Measurements from ENCODE around the gene IDH3B. TPM values are rescaled to one million over a fixed set of nuclear protein-coding genes. Genes with fewer than 3 reads are reported as not detected.

The IDH3B gene
- total RNA-seq, 1 donor, result 103 TPM

DNA sequence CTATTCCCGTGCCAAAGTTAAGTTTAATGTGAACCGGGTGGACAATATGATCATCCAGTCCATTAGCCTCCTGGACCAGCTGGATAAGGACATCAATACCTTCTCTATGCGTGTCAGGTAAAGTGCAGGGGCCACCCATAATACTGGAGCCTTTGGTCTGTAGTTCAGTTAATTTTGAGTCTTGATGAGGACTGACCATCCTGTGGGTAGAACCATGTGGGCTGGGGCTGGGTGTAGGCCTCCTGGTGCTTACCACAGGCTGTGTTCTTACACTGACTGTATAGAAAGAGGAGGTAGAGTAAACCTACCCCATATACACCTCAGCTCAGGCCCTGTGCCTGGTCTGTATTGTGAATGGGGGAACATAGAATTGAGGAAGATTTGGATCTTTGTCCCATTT lies 9.2 kb downstream of the IDH3B start:
- Histone ChIP-seq H3K9me3 (ENCODE audit: low read depth, low read length) (no peaks in the 10 kb centered on the region), H3K4me3 (ENCODE audit: low read length) (no peak overlapping the region), H3K4me1 (ENCODE audit: insufficient read depth, low read length) (peaks cover 32% of the 10 kb centered on the region), H3K27me3 (ENCODE audit: insufficient read depth, low read length) (no peaks in the 10 kb centered on the region)

DNA sequence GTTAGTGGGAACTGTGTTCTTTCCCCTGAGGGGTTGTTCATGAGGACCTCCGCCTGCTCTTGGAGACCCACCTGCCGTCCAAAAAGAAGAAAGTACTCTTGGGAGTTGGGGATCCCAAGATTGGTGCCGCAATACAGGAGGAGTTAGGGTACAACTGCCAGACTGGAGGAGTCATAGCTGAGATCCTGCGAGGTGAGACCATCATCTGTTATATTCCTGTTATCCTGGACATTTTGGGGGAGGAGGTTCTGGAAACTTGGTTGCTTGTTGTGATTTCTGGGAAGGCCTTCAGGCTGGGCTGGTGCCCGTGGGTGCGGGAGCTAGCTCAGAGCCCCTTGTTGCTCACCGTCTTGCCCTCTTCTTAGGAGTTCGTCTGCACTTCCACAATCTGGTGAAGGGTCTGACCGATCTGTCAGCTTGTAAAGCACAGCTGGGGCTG lies 9.6 kb downstream of the IDH3B start:
- Histone ChIP-seq H3K27me3 (ENCODE audit: insufficient read depth, low read length) (no peaks in the 10 kb centered on the region), H3K9me3 (ENCODE audit: low read depth, low read length) (no peaks in the 10 kb centered on the region), H3K4me1 (ENCODE audit: insufficient read depth, low read length) (peaks cover 32% of the 10 kb centered on the region), H3K4me3 (ENCODE audit: low read length) (no peak overlapping the region)

DNA sequence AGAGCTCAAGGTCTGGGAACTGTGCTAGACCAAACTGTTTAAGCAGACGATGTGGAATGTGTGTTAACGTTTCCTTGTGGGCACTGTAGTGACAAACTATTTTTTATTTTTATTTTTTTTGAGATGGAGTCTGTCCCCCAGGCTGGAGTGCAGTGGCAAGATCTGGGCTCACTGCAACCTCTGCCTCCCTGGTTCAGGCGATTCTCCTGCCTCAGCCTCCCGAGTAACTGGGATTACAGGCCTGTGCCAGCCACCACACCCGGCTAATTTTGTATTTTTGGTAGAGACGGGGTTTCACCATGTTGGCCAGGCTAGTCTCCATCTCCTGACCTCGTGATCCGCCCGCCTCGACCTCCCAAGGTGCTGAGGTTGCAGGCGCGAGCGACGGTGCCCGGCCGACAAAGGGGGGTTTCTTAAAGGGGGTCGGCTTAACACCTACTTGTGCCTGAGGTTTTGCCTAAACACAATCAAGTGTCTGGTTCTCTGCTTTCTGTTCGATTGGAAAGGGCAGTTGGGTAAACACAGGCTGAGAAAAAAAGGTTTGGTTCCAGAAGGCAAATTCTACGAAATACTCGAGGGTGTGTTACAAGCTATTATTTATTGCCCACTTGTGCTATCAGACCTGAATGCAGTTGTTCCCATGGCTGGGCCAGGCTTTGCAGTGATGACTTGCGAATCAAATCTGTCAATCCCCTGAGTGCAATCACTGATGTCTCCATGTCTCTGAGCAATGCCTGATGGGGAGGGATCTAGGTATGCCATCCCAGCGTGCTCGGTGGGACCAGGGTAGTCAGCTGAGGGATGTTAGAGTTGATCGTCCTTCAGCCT lies 10.2 kb downstream of the IDH3B start:
- Histone ChIP-seq H3K27me3 (ENCODE audit: insufficient read depth, low read length) (no peaks in the 10 kb centered on the region), H3K4me3 (ENCODE audit: low read length) (peak overlapping the region; percentile 77), H3K9me3 (ENCODE audit: low read depth, low read length) (no peaks in the 10 kb centered on the region), H3K4me1 (ENCODE audit: insufficient read depth, low read length) (peaks cover 32% of the 10 kb centered on the region)

DNA sequence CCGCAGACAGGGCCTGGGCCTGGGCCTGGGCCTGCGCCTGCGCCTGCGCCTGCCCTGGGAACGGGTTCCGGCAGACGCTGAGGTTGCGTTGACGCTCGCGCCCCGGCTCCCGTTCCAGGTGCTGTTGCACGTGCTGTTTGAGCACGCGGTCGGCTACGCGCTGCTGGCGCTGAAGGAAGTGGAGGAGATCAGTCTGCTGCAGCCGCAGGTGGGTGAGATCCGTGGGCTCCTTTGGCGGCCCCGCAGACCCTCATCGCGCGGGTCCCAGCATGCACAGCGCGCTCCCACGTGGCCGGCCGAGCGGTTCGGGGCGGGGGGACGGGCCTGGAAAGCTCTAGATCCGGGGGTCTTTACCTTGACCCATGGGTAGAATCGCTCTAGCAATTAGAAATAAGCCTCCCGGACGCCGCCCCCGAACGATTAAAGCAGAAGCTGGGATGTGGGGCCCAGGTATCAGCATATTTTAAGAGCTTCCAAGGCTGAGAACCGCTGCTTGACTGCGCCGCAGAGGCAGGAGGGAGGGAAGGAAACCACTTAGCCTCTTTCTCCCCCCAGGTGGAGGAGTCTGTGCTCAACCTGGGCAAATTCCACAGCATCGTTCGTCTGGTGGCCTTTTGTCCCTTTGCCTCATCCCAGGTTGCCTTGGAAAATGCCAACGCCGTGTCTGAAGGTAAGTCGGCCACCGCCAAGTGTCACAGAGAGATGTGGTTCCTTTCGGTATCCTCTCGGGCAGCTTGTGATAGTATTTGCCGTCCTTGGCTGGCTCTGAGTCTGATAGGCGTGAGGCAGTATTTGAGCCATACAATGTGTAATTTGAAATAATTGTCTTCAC lies 11.1 kb downstream of the IDH3B start:
- Histone ChIP-seq H3K27me3 (ENCODE audit: insufficient read depth, low read length) (no peaks in the 10 kb centered on the region), H3K4me1 (ENCODE audit: insufficient read depth, low read length) (peaks cover 32% of the 10 kb centered on the region), H3K4me3 (ENCODE audit: low read length) (peak overlapping the region; percentile 77), H3K9me3 (ENCODE audit: low read depth, low read length) (no peaks in the 10 kb centered on the region)

DNA sequence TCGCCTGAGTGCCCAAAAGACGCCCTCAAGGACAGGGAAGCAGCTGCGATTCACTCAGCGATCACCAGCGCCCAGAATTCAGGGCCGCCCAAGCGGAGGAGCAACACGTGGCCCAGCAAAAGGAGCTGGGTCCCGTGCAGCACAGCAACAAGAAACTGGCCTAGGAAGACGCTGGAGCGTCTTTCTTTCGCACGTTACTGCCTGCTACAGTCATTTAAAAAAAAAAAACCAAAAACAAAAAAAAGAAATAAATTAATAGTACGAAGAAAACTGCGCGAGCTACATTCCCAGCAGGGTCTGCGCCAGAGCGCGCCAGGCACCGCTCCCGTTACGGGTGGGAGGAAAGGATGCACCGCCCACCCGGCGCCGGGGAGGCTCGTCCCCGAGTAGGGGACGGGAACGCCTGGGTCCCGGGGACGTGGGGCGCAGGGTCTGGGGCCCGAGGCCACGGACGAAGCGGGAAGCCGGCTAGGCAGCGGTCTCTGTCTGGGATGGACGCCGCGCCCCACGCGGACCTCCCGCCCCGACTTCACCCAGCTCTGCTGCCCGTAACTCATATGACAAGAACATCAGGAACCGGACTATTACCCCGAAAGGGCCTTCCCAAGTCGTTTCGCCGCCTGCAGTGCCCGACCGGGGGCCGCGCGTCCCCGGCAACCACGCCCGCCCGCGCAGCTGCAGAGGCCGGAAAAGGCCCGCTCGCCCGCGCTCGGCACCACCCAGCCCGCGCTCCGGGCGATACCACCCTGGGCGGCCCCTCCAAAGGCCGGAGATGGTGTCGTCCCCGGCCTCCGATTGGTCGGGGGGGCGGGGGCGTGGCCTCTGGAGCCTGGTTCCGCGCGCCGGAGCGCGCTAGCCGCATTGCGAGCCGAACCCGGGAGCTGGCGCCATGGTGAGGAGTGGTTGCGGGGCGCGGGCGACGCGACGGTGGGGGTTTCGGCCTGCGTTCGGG lies 12.0 kb downstream of the IDH3B start, which contains the start of gene NOP56:
Gene NOP56 (plus strand): TSS at position 861 of the 952 bp plus-strand sequence. CDS start 29 bp downstream, at position 890.
- Histone ChIP-seq H3K4me3 (ENCODE audit: low read length) (peak within 1 kb of the TSS; percentile 77), H3K9me3 (ENCODE audit: low read depth, low read length) (no peaks in the 10 kb centered on the region), H3K27me3 (ENCODE audit: insufficient read depth, low read length) (no peaks in the 10 kb centered on the region), H3K4me1 (ENCODE audit: insufficient read depth, low read length) (peaks cover 32% of the 10 kb centered on the region)

DNA sequence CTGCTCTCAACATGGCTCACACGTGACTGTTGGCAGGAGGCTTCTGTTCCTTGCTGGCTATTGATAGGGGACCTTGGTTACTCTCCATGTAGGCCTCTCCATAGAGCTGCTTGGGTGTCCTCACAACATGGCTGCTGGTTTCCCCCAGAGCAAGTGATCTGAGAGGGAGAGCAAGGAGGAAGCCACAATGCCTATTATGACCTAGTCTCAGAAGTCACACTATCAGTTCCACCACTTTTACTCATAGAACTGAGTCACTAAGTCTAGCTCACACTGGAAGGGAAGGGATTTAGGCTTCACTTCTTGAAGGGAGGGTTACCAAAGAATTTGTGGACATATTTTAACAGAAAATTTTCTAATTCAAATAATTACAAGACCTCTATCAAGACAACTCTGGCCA lies 20.3 kb downstream of the IDH3B start:
- no peak overlapping the region for H3K4me3 ChIP-seq (ENCODE audit: low read length)
- H3K9me3 ChIP-seq (ENCODE audit: low read depth, low read length), result no peaks in the 10 kb centered on the region
- no peaks in the 10 kb centered on the region for H3K4me1 ChIP-seq (ENCODE audit: insufficient read depth, low read length)
- H3K27me3 ChIP-seq (ENCODE audit: insufficient read depth, low read length), result no peaks in the 10 kb centered on the region

DNA sequence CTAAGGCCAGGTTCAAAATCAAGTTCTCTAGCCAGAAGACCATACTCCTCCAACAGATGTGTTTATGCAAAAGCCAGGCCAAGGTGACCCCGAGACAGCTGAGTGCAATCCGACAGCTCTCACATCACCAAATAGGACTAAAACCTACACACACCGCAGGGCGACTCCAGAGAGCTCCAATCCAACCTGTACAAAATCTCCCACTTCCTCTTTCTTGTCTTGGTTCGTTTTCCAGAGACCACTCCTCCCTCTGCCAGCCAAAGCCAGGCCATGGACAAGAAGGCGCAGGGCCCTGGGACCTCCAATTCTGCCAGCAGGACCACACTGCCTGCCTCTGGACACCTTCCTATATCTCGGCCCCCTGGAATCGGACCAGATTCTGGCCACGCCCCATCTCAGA lies 23.1 kb downstream of the IDH3B start:
- no peaks in the 10 kb centered on the region for H3K4me1 ChIP-seq (ENCODE audit: insufficient read depth, low read length)
- H3K9me3 ChIP-seq (ENCODE audit: low read depth, low read length), result no peaks in the 10 kb centered on the region
- no peak overlapping the region for H3K4me3 ChIP-seq (ENCODE audit: low read length)
- peaks cover 1% of the 10 kb centered on the region for H3K27me3 ChIP-seq (ENCODE audit: insufficient read depth, low read length)

DNA sequence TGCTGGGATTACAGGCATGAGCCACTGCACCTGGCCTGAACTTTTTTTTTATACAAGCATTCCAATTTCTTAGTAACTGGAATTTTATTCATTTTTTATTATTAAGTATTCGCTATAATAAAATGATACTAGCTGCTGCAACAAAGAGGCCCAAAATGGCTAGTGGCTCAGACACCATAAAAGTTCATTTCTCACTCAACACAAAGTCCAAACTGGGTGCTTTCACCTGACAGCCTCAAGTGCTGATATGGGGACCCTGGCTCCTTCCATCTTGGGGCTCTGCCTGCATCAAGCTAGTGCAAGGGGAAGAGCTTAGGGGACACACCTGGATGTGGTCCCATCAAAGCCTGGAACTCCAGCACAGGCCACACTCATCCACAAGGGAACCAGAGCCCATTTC lies 23.8 kb downstream of the IDH3B start:
- Histone ChIP-seq H3K9me3 (ENCODE audit: low read depth, low read length) (no peaks in the 10 kb centered on the region), H3K4me1 (ENCODE audit: insufficient read depth, low read length) (no peaks in the 10 kb centered on the region), H3K27me3 (ENCODE audit: insufficient read depth, low read length) (peaks cover 7% of the 10 kb centered on the region), H3K4me3 (ENCODE audit: low read length) (no peak overlapping the region)

DNA sequence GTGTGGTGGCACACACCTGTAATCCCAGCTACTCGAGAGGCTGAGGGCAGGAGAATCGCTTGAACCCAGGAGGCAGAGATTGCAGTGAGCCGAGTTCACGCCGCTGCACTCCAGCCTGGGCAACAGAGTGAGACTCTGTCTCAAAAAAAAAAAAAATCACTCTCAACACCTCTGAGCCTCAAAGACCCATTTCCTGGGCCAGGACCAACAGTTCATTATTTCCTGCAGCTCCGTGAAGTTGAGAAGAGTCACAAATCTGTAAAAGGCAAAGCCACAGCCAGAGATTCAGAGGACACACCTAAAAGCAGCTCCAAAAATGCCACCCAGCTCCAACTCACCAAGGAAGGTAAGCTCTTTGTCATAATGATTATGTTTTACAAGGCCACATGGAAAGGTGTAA lies 26.8 kb downstream of the IDH3B start:
- H3K4me3 ChIP-seq (ENCODE audit: low read length), result no peak overlapping the region
- H3K4me1 ChIP-seq (ENCODE audit: insufficient read depth, low read length), result no peaks in the 10 kb centered on the region

DNA sequence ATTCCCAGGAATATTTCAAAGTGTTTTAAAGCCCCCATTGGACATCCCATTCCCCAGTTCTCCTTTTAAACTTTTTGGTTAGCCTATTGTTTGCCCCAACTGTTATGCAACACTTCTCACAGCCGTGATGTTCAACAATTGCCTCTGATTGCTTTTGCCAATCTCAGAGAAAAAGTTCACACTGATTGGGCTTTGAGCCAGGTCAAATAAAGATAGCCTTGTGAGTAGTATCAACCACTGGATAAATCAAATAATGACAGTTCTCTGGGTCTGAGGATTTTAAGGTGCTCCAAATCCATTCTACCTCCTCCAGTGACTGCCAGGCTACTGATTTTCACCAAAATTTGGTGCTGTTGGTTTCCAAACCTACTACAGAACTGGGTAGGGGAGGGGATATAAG lies 30.6 kb downstream of the IDH3B start:
- Histone ChIP-seq H3K4me1 (ENCODE audit: insufficient read depth, low read length) (no peaks in the 10 kb centered on the region), H3K9me3 (ENCODE audit: low read depth, low read length) (peaks cover 4% of the 10 kb centered on the region)

More for the DNA sequence above, 26.8 kb downstream of the IDH3B start:
- Histone ChIP-seq H3K27me3 (ENCODE audit: insufficient read depth, low read length) (peaks cover 18% of the 10 kb centered on the region), H3K9me3 (ENCODE audit: low read depth, low read length) (no peaks in the 10 kb centered on the region)

DNA sequence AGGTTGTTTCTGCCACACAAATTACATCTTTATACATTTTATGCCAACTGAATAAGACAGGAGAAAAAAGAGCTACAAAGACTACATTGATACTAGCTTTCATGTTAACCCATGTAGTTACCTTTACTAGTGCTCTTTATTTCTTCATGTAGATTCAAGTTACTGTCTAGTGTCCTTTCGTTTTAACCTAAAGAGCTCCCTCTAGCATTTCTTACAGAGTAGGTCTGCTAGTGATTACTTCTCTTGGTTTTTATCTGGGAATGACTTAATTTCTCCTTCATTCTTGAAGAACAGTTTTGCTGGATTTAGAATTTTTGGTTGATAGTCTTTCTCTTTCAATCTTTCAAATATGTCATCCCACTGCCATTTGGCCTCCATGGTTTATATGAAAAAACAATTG lies 32.8 kb downstream of the IDH3B start:
- Histone ChIP-seq H3K4me1 (ENCODE audit: insufficient read depth, low read length) (no peaks in the 10 kb centered on the region), H3K27me3 (ENCODE audit: insufficient read depth, low read length) (peaks cover 37% of the 10 kb centered on the region), H3K4me3 (ENCODE audit: low read length) (no peak overlapping the region), H3K9me3 (ENCODE audit: low read depth, low read length) (peaks cover 4% of the 10 kb centered on the region)

More for the DNA sequence above, 30.6 kb downstream of the IDH3B start:
- H3K4me3 ChIP-seq (ENCODE audit: low read length), result no peak overlapping the region
- peaks cover 37% of the 10 kb centered on the region for H3K27me3 ChIP-seq (ENCODE audit: insufficient read depth, low read length)

DNA sequence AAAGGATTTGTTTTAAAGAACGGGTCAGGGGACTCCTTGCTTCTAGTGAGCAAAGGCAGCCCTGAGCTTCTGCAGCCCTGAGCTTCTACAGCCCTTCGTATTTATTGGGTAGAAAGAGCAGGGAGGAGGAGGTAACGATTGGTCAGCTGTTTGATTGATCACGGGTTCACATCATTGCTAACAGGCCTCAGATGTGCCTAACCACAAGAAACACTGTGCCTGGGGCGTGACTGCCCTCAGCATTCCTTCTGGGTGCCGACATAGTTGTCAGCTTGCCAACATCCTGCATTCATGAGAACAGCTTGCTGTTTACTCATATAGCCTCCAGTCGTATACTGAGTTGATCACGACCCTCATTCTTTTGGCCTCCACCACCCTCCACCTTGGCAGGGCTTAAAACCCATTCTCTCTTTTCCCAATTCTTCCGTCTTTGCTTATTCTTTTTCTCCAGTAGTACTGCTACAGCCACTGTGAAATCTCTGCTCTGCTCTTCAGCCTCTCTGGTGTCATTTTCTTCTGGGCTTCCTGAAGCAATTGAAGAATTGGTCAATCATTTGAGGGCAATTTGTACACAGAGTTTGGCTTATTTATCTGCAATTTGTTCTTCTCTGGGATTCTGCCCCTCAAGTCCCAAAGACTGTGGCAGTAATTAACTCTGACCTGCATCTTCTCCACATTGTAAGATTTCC lies 37.0 kb downstream of the IDH3B start:
- H3K27me3 ChIP-seq (ENCODE audit: insufficient read depth, low read length), result peaks cover 20% of the 10 kb centered on the region
- H3K4me1 ChIP-seq (ENCODE audit: insufficient read depth, low read length), result no peaks in the 10 kb centered on the region
- H3K4me3 ChIP-seq (ENCODE audit: low read length), result no peak overlapping the region
- H3K9me3 ChIP-seq (ENCODE audit: low read depth, low read length), result peaks cover 4% of the 10 kb centered on the region

DNA sequence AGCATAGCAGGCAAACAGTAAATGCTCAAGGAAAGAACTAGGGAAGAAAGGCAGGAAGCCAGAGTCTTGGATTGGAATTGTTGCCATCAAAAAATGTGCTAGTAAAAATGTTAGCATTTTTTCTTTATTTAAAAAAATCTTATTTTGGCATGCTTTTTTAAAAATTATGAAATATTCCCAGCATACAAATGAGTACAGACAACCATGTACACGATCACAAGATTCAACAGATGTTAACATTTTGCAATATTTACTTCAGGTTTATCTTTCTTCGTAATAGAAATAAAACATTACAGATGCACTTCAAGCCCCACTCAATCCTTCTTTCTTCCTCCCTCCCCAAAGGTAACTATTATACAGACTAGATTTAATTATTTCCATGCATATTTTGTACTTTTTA lies 39.0 kb downstream of the IDH3B start:
- H3K27me3 ChIP-seq (ENCODE audit: insufficient read depth, low read length), result peaks cover 5% of the 10 kb centered on the region
- no peaks in the 10 kb centered on the region for H3K4me1 ChIP-seq (ENCODE audit: insufficient read depth, low read length)
- no peaks in the 10 kb centered on the region for H3K9me3 ChIP-seq (ENCODE audit: low read depth, low read length)
- no peak overlapping the region for H3K4me3 ChIP-seq (ENCODE audit: low read length)

DNA sequence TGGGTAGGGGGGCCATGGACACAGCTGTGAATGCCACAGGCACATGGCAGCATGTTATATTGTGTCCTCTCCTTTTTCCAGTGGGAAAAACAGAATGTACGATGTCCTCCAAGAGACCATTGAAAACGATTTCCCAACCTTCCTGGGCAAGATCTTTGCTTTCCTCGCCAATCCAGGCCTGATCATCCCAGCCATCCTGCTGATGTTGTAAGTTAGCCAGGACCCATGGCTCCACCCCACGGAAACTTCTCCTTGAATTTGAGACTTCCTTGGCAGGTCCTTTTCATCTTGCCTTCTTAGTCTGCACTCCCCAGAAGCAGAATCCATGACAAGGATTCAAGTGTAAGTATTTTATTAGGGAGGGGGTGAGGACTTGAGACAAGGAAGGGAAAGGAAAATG lies 39.8 kb downstream of the IDH3B start:
- Histone ChIP-seq H3K4me1 (ENCODE audit: insufficient read depth, low read length) (no peaks in the 10 kb centered on the region), H3K27me3 (ENCODE audit: insufficient read depth, low read length) (peaks cover 3% of the 10 kb centered on the region), H3K4me3 (ENCODE audit: low read length) (no peak overlapping the region), H3K9me3 (ENCODE audit: low read depth, low read length) (no peaks in the 10 kb centered on the region)

All from mononuclear cell (primary cell).